ENCODE measurements around the gene STXBP6.

The STXBP6 gene

DNA sequence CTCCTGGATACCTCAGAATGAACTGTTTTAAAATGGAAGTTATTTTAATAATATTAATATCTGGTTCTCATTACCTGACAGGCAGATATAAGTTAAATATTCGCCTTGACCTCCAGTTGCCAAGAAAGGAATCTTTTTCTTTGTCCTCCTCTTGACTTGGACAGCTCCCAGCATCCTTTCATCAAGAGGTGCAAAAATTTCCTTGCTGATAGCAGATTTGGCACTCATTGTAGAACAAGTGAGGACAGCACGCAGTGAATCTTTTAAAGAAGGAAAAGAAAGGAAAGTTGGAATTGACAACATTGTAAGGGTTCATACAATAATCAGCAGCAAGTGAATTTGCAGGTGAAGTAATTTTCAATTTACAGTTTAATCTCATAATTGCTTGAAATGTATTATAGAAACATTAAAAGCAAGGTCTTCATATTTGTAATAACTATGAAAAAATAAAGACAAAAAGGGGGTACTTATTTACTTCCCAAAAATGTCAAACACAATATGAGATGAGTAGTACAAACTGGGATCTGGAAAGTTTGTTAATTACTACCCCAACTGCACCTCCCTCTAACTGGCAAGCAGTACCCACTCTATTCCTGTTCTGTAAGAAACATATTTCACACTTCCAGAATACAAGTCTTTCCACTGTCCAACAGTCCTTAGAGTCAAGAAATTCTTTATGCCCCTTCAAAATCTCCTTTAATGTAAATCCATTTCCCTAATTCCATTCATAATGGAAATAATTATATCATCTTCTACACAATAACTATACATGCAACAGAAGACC, 75.2 kb downstream of the STXBP6 start:
- no peak overlapping the region for H3K27ac ChIP-seq (replicated peaks)
- H3K4me3 ChIP-seq (replicated peaks; ENCODE audit: insufficient read depth, low read length) = no peak overlapping the region
- no peak for DNase-seq (ENCODE audit: low read depth in 1 of 2, low spot score in 1 of 2)
- peaks cover 2% of the 10 kb centered on the region for H3K27me3 ChIP-seq (ENCODE audit: insufficient read depth, poor library complexity, severe bottlenecking)
- TF ChIP-seq POLR2AphosphoS5 (IDR thresholded peaks at IDR 0.05; ENCODE audit: low read depth) (no peak), SPI1 (IDR thresholded peaks at IDR 0.05; ENCODE audit: borderline replicate concordance, low read depth) (no peak), GABPA (IDR thresholded peaks at IDR 0.05; ENCODE audit: low read depth) (no peak)
- TF ChIP-seq, protein P1, sequence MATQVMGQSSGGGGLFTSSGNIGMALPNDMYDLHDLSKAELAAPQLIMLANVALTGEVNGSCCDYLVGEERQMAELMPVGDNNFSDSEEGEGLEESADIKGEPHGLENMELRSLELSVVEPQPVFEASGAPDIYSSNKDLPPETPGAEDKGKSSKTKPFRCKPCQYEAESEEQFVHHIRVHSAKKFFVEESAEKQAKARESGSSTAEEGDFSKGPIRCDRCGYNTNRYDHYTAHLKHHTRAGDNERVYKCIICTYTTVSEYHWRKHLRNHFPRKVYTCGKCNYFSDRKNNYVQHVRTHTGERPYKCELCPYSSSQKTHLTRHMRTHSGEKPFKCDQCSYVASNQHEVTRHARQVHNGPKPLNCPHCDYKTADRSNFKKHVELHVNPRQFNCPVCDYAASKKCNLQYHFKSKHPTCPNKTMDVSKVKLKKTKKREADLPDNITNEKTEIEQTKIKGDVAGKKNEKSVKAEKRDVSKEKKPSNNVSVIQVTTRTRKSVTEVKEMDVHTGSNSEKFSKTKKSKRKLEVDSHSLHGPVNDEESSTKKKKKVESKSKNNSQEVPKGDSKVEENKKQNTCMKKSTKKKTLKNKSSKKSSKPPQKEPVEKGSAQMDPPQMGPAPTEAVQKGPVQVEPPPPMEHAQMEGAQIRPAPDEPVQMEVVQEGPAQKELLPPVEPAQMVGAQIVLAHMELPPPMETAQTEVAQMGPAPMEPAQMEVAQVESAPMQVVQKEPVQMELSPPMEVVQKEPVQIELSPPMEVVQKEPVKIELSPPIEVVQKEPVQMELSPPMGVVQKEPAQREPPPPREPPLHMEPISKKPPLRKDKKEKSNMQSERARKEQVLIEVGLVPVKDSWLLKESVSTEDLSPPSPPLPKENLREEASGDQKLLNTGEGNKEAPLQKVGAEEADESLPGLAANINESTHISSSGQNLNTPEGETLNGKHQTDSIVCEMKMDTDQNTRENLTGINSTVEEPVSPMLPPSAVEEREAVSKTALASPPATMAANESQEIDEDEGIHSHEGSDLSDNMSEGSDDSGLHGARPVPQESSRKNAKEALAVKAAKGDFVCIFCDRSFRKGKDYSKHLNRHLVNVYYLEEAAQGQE (IDR thresholded peaks at IDR 0.05; ENCODE audit: insufficient replicate concordance, low read depth) = no peak

DNA sequence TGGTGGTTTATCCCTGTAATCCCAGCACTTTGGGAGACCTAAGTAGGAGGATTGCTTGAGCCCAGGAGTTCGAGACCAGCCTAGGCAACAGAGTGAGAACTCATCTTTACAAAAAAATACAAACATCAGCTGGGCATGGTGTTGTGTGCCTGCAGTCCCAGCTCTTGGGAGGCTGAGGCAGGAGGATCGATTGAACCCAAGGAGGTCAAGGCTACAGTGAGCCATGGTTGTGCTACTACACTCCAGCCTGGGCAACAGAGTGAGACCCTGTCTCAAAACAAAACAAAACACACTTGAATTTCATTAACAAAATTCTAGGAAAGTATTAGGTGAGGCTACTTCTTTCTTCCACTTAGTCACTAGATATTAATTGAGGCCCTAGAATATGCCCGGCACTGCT, 77.1 kb downstream of the STXBP6 start:
- TF ChIP-seq, protein P2, sequence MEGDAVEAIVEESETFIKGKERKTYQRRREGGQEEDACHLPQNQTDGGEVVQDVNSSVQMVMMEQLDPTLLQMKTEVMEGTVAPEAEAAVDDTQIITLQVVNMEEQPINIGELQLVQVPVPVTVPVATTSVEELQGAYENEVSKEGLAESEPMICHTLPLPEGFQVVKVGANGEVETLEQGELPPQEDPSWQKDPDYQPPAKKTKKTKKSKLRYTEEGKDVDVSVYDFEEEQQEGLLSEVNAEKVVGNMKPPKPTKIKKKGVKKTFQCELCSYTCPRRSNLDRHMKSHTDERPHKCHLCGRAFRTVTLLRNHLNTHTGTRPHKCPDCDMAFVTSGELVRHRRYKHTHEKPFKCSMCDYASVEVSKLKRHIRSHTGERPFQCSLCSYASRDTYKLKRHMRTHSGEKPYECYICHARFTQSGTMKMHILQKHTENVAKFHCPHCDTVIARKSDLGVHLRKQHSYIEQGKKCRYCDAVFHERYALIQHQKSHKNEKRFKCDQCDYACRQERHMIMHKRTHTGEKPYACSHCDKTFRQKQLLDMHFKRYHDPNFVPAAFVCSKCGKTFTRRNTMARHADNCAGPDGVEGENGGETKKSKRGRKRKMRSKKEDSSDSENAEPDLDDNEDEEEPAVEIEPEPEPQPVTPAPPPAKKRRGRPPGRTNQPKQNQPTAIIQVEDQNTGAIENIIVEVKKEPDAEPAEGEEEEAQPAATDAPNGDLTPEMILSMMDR (IDR thresholded peaks at IDR 0.05; ENCODE audit: insufficient read depth, low read length) = no peak
- TF ChIP-seq, protein P1 (IDR thresholded peaks at IDR 0.05; ENCODE audit: insufficient replicate concordance, low read depth) = no peak
- no peak for TF ChIP-seq POLR2AphosphoS5 (IDR thresholded peaks at IDR 0.05; ENCODE audit: low read depth)
- no peak for TF ChIP-seq GABPA (IDR thresholded peaks at IDR 0.05; ENCODE audit: low read depth)
- no peak for TF ChIP-seq SPI1 (IDR thresholded peaks at IDR 0.05; ENCODE audit: borderline replicate concordance, low read depth)
- H3K27me3 ChIP-seq (ENCODE audit: insufficient read depth, poor library complexity, severe bottlenecking) = peaks cover 6% of the 10 kb centered on the region
- no peak overlapping the region for H3K27ac ChIP-seq (replicated peaks)
- no peak overlapping the region for H3K4me3 ChIP-seq (replicated peaks; ENCODE audit: insufficient read depth, low read length)
- no peak for DNase-seq (ENCODE audit: low read depth in 1 of 2, low spot score in 1 of 2)

DNA sequence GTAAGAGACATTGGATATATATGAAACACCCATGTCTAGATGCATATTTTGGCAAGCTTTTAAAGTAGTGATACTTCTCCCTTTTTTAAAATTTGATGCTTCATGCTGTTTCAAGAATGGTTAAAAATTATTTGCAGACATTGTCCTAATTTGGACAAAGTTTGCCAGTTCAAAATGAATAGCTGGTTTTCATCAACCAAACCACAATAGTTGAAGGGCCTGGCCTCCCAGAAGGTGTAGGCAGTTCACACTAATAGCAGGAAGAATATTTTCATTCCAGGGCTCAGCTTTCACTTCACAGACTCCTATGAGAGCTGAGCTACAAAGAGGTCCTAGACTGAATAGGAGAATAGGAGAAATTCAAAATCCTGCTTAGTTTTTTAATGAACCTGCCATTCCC, 78.7 kb downstream of the STXBP6 start:
- no peak for DNase-seq (ENCODE audit: low read depth in 1 of 2, low spot score in 1 of 2)
- no peak for TF ChIP-seq POLR2AphosphoS5 (IDR thresholded peaks at IDR 0.05; ENCODE audit: low read depth)
- TF ChIP-seq SPI1 (IDR thresholded peaks at IDR 0.05; ENCODE audit: borderline replicate concordance, low read depth) = no peak
- TF ChIP-seq GABPA (IDR thresholded peaks at IDR 0.05; ENCODE audit: low read depth) = no peak
- TF ChIP-seq, protein P2 (IDR thresholded peaks at IDR 0.05; ENCODE audit: insufficient read depth, low read length) = no peak
- TF ChIP-seq, protein P1 (IDR thresholded peaks at IDR 0.05; ENCODE audit: insufficient replicate concordance, low read depth) = no peak
- no peak overlapping the region for H3K4me3 ChIP-seq (replicated peaks; ENCODE audit: insufficient read depth, low read length)

More for the DNA sequence above, 78.7 kb downstream of the STXBP6 start:
- Histone ChIP-seq H3K27ac (replicated peaks) (no peak overlapping the region), H3K27me3 (ENCODE audit: insufficient read depth, poor library complexity, severe bottlenecking) (peaks cover 6% of the 10 kb centered on the region)
